OCI-LY1 (cell line): Measurements from ENCODE around the gene EPHA1.
A peak's percentile ranks its signal among the peaks of the same experiment; 100 is the strongest.

Source experiments
- H2AFZ ChIP-seq: fragments of 200-600 bp; sonication (generic), shearing (Covaris generic); 2 replicates; pipeline ENCODE4 v1.6.0; 2014; ENCODE audit warnings: antibody characterized with exemption, mild to moderate bottlenecking, low read length
- H3F3A ChIP-seq: fragments of 200-600 bp; sonication (generic), shearing (Covaris generic); 2 replicates; pipeline ENCODE4 v1.6.0; 2014; ENCODE audit warnings: mild to moderate bottlenecking, antibody characterized with exemption, low read length, moderate library complexity; ENCODE audit not compliant: insufficient read depth
- H3K27ac ChIP-seq: fragments of 200-600 bp; sonication (generic); 2 replicates; pipeline ENCODE4 v1.5.1; 2014; ENCODE audit warnings: low read length, mixed run types, mild to moderate bottlenecking, low read depth; ENCODE audit not compliant: poor library complexity, severe bottlenecking
- H3K27me3 ChIP-seq: fragments of 200-600 bp; sonication (generic); 2 replicates; pipeline ENCODE4 v1.6.0; 2014; ENCODE audit warnings: antibody characterized with exemption, mild to moderate bottlenecking, low read length, moderate library complexity; ENCODE audit not compliant: insufficient read depth
- H3K36me3 ChIP-seq: fragments of 200-600 bp; sonication (generic); 2 replicates; pipeline ENCODE4 v1.6.1; 2014; ENCODE audit warnings: mild to moderate bottlenecking, antibody characterized with exemption, low read length, moderate library complexity, mixed read lengths; ENCODE audit not compliant: insufficient read depth
- H3K4me1 ChIP-seq: fragments of 200-600 bp; sonication (generic); 2 replicates; pipeline ENCODE4 v1.5.1; 2014; ENCODE audit warnings: mild to moderate bottlenecking, low read length, moderate library complexity; ENCODE audit not compliant: insufficient read depth, severe bottlenecking
- H3K4me2 ChIP-seq: fragments of 200-600 bp; sonication (generic), shearing (Covaris generic); 2 replicates; pipeline ENCODE4 v1.6.1; 2014; ENCODE audit warnings: low read length
- H3K4me3 ChIP-seq: fragments of 200-600 bp; sonication (generic); 2 replicates; pipeline ENCODE4 v1.5.1; 2014; ENCODE audit warnings: low read length, low read depth, mild to moderate bottlenecking, mixed read lengths; ENCODE audit not compliant: poor library complexity, severe bottlenecking
- H3K79me2 ChIP-seq: fragments of 200-600 bp; shearing (Covaris generic); 2 replicates; pipeline ENCODE4 v1.6.1; 2016; ENCODE audit warnings: mixed run types, low read length, mixed read lengths; ENCODE audit not compliant: insufficient read depth
- H3K9ac ChIP-seq: fragments of 200-600 bp; sonication (generic), shearing (Covaris generic); 2 replicates; pipeline ENCODE4 v1.6.1; 2014; ENCODE audit warnings: mild to moderate bottlenecking, low read length, mixed read lengths
- H3K9me2 ChIP-seq: fragments of 200-600 bp; sonication (generic), shearing (Covaris generic); 2 replicates; pipeline ENCODE4 v1.6.1; 2014; ENCODE audit warnings: low read depth, mild to moderate bottlenecking, low read length, mixed read lengths
- H3K9me3 ChIP-seq: fragments of 200-600 bp; shearing (Covaris generic); 2 replicates; pipeline ENCODE4 v1.6.1; 2014; ENCODE audit warnings: low read length, mixed read lengths
- H4K20me1 ChIP-seq: fragments of 200-600 bp; sonication (generic), shearing (Covaris generic); 2 replicates; pipeline ENCODE4 v1.6.0; 2016; ENCODE audit warnings: mild to moderate bottlenecking, low read length; ENCODE audit not compliant: insufficient read depth
- EZH2 ChIP-seq: fragments of 200-600 bp; sonication (generic), shearing (Covaris generic); IDR thresholded peaks from 2 replicates; pipeline ENCODE4 v1.8.0; 2017; ENCODE audit warnings: borderline replicate concordance, mixed run types, mild to moderate bottlenecking, antibody characterized with exemption, low read length, moderate library complexity, mixed read lengths
- TF ChIP-seq, protein P1 (sequence below): fragments of 200-600 bp; sonication (generic), shearing (Covaris generic); IDR thresholded peaks from 2 replicates; pipeline ENCODE4 v1.5.1; 2017; ENCODE audit warnings: mild to moderate bottlenecking, antibody characterized with exemption, low read length, moderate library complexity, mixed read lengths

Gene EPHA1

GRCh38 chr7:143382791-143383641, 25.6 kb downstream of the EPHA1 start:
- Histone ChIP-seq H3K4me1 (peaks cover 4% of the 10 kb centered on the region), H3K9me3 (no peaks in the 10 kb centered on the region), H3K79me2 (no peaks in the 10 kb centered on the region), H3F3A (no peaks in the 10 kb centered on the region), H3K4me2 (no peak overlapping the region), H3K27ac (no peak overlapping the region), H4K20me1 (no peaks in the 10 kb centered on the region), H3K27me3 (0 out of 2 replicates have a peak, but pooled peaks cover 4% of the 10 kb centered on the region), H3K9me2 (no peaks in the 10 kb centered on the region), H2AFZ (no peak overlapping the region), H3K36me3 (no peaks in the 10 kb centered on the region), H3K4me3 (no peak overlapping the region), H3K9ac (no peak overlapping the region)
- TF ChIP-seq, protein P1, sequence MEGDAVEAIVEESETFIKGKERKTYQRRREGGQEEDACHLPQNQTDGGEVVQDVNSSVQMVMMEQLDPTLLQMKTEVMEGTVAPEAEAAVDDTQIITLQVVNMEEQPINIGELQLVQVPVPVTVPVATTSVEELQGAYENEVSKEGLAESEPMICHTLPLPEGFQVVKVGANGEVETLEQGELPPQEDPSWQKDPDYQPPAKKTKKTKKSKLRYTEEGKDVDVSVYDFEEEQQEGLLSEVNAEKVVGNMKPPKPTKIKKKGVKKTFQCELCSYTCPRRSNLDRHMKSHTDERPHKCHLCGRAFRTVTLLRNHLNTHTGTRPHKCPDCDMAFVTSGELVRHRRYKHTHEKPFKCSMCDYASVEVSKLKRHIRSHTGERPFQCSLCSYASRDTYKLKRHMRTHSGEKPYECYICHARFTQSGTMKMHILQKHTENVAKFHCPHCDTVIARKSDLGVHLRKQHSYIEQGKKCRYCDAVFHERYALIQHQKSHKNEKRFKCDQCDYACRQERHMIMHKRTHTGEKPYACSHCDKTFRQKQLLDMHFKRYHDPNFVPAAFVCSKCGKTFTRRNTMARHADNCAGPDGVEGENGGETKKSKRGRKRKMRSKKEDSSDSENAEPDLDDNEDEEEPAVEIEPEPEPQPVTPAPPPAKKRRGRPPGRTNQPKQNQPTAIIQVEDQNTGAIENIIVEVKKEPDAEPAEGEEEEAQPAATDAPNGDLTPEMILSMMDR = no peak
- no peak for TF ChIP-seq EZH2

GRCh38 chr7:143382126-143382790, 26.4 kb downstream of the EPHA1 start:
- Histone ChIP-seq H3K79me2 (no peaks in the 10 kb centered on the region), H3K9ac (no peak overlapping the region; the same call in 1 of the 2 replicates), H3F3A (no peaks in the 10 kb centered on the region), H3K36me3 (no peaks in the 10 kb centered on the region), H4K20me1 (no peaks in the 10 kb centered on the region), H3K4me3 (peak overlapping the region; percentile 91), H3K9me2 (no peaks in the 10 kb centered on the region), H3K9me3 (no peaks in the 10 kb centered on the region), H3K27ac (no peak overlapping the region), H2AFZ (no peak overlapping the region), H3K4me1 (peaks cover 4% of the 10 kb centered on the region), H3K4me2 (peak overlapping the region; percentile 98; the same call in 1 of the 2 replicates), H3K27me3 (0 out of 2 replicates have a peak, but pooled peaks cover 4% of the 10 kb centered on the region)
- no peak for TF ChIP-seq EZH2
- TF ChIP-seq, protein P1 = no peak

DNA sequence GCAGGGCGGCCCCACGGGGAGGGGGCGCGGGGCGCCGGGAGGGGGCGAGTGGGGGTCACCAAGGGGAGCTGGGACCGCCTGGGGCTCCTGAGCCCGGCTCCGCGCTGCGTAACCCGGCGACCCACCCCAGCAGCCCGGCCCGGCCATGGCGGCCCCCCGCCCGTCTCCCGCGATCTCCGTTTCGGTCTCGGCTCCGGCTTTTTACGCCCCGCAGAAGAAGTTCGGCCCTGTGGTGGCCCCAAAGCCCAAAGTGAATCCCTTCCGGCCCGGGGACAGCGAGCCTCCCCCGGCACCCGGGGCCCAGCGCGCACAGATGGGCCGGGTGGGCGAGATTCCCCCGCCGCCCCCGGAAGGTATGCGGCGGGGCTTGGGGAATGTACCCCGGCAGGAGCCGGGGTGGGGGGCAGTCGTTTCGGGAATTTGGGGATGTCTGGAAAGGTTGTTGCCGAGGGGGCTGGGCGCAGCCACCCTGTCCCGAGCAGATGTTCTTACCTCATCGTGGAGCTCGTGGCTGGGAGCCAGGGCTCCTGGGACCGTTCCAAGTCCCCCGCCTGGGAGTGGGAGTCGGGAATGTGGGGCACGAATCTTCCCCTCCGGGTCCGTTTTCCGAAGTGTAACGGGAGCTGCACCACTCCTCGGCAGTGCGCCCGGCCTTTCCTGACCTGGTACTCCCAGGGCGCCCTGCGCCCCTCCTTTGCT, 27.1 kb downstream of the EPHA1 start:
- Histone ChIP-seq H3K79me2 (no peaks in the 10 kb centered on the region), H4K20me1 (no peaks in the 10 kb centered on the region), H3K27ac (no peak overlapping the region), H2AFZ (no peak overlapping the region), H3K27me3 (0 out of 2 replicates have a peak, but pooled peaks cover 4% of the 10 kb centered on the region), H3F3A (no peaks in the 10 kb centered on the region), H3K4me1 (peaks cover 4% of the 10 kb centered on the region), H3K9me3 (no peaks in the 10 kb centered on the region), H3K36me3 (no peaks in the 10 kb centered on the region), H3K9ac (peak overlapping the region; percentile 79), H3K9me2 (no peaks in the 10 kb centered on the region), H3K4me3 (peak overlapping the region; percentile 91), H3K4me2 (peak overlapping the region; percentile 98)
- TF ChIP-seq, protein P1 = no peak
- no peak for TF ChIP-seq EZH2
